HG02870 (cell line): ENCODE results near the gene LCN15.
"Not testable (repeated sequence)": the region's sequence is repeated elsewhere in the genome, so short reads cannot be mapped to it uniquely, and the experiment has no call there.

Experiments
- ATAC-seq: cut with Tn5 transposase; IDR thresholded peaks from one replicate; pipeline ENCODE4 v1.9.1; 2021; ENCODE audit warnings: mild to moderate bottlenecking, moderate library complexity; ENCODE audit not compliant: unreplicated experiment

Gene LCN15

GRCh38 chr9:136794281-136794999 is 30.1 kb upstream of the LCN15 start:
- ATAC-seq = no peak

- no peak for ATAC-seq
Observed at GRCh38 chr9:136793086-136793946, 29.0 kb upstream of the LCN15 start.

GRCh38 chr9:136792321-136793085 is 28.2 kb upstream of the LCN15 start:
- ATAC-seq = no peak

- ATAC-seq = no peak
Observed at GRCh38 chr9:136791516-136792276, 27.4 kb upstream of the LCN15 start.

- ATAC-seq = peak; percentile 78
Observed at GRCh38 chr9:136790640-136791515, 26.6 kb upstream of the LCN15 start, which contains the start of gene TMEM141. TSS of gene TMEM141 (plus strand) at chr9:136791344. CDS start at chr9:136791371, 27 bp downstream.

GRCh38 chr9:136789523-136789937 is 25.2 kb upstream of the LCN15 start:
- ATAC-seq = no peak

GRCh38 chr9:136788644-136789522 is 24.6 kb upstream of the LCN15 start:
- ATAC-seq = not testable (repeated sequence)

GRCh38 chr9:136787690-136788400 is 23.5 kb upstream of the LCN15 start:
- no peak for ATAC-seq

- not testable (repeated sequence) for ATAC-seq
Observed at GRCh38 chr9:136786983-136787382, 22.7 kb upstream of the LCN15 start.

GRCh38 chr9:136786451-136786850 is 22.1 kb upstream of the LCN15 start:
- ATAC-seq = no peak

- not testable (repeated sequence) for ATAC-seq
Observed at GRCh38 chr9:136785565-136786355, 21.4 kb upstream of the LCN15 start.

GRCh38 chr9:136784997-136785361 is 20.7 kb upstream of the LCN15 start:
- no peak for ATAC-seq

- no peak for ATAC-seq
Observed at GRCh38 chr9:136784249-136784996, 20.1 kb upstream of the LCN15 start.

GRCh38 chr9:136782452-136782851 is 18.1 kb upstream of the LCN15 start:
- ATAC-seq = no peak

GRCh38 chr9:136779808-136780207 is 15.5 kb upstream of the LCN15 start:
- ATAC-seq = no peak

- no peak for ATAC-seq
Observed at GRCh38 chr9:136777359-136777758, 13.0 kb upstream of the LCN15 start.
